Neural cell (in vitro differentiated cells): ENCODE data around the gene COPZ1. TPM values are rescaled to one million over a fixed set of nuclear protein-coding genes. Genes with fewer than 3 reads are reported as not detected.
A peak's percentile ranks its signal among the peaks of the same experiment; 100 is the strongest.

Experiments
- H2AFZ ChIP-seq: fragments of 200-600, 300-800 bp; sonication (generic), shearing (Covaris generic); 2 replicates; pipeline ENCODE4 v1.6.0; 2014; ENCODE audit warnings: low read depth, mild to moderate bottlenecking, antibody characterized with exemption, low read length, moderate library complexity
- H3F3A ChIP-seq: fragments of 200-600 bp; shearing (Covaris generic); 2 replicates; pipeline ENCODE4 v1.6.1; 2016; ENCODE audit warnings: mild to moderate bottlenecking, moderate library complexity, mixed read lengths, antibody characterized with exemption, low read length; ENCODE audit not compliant: insufficient read depth, poor library complexity, severe bottlenecking
- H3K27ac ChIP-seq: fragments of 200-600, 300-800 bp; sonication (generic), shearing (Covaris generic); 2 replicates; pipeline ENCODE4 v1.5.1; 2014; ENCODE audit warnings: mild to moderate bottlenecking, low read length, moderate library complexity
- H3K27me3 ChIP-seq: fragments of 300-800, 200-600 bp; sonication (generic), shearing (Covaris generic); 2 replicates; pipeline ENCODE4 v1.6.0; 2014; ENCODE audit warnings: mild to moderate bottlenecking, low read depth, low read length, moderate library complexity; ENCODE audit not compliant: insufficient read depth
- H3K36me3 ChIP-seq: fragments of 300-800, 200-600 bp; sonication (generic), shearing (Covaris generic); 2 replicates; pipeline ENCODE4 v1.5.1; 2014; ENCODE audit warnings: mild to moderate bottlenecking, antibody characterized with exemption, low read length, moderate library complexity; ENCODE audit not compliant: insufficient read depth
- H3K4me2 ChIP-seq: fragments of 300-800, 200-600 bp; sonication (generic), shearing (Covaris generic); 2 replicates; pipeline ENCODE4 v1.6.0; 2014; ENCODE audit warnings: mild to moderate bottlenecking, low read length
- H3K4me3 ChIP-seq: fragments of 300-800, 200-600 bp; sonication (generic), shearing (Covaris generic); 2 replicates; pipeline ENCODE4 v1.5.1; 2014; ENCODE audit warnings: mild to moderate bottlenecking, low read length, moderate library complexity
- H3K79me2 ChIP-seq: fragments of 200-600 bp; shearing (Covaris generic); replicated peaks from 2 replicates; pipeline ENCODE4 v1.6.0; 2014; ENCODE audit warnings: mild to moderate bottlenecking, low read length, moderate library complexity; ENCODE audit not compliant: insufficient read depth
- H3K9ac ChIP-seq: fragments of 300-800, 200-600 bp; sonication (generic), shearing (Covaris generic); 2 replicates; pipeline ENCODE4 v1.6.1; 2016; ENCODE audit warnings: mild to moderate bottlenecking, low read length, mixed read lengths
- H3K9me2 ChIP-seq: fragments of 200-600 bp; shearing (Covaris generic); 2 replicates; pipeline ENCODE4 v1.6.1; 2016; ENCODE audit warnings: mild to moderate bottlenecking, low read length, mixed read lengths; ENCODE audit not compliant: insufficient read depth
- H3K9me3 ChIP-seq: fragments of 200-600, 300-800 bp; sonication (generic), shearing (Covaris generic); 2 replicates; pipeline ENCODE4 v1.6.1; 2016; ENCODE audit warnings: mild to moderate bottlenecking, mixed run types, low read length, moderate library complexity, mixed read lengths
- H4K20me1 ChIP-seq: fragments of 200-600 bp; shearing (Covaris generic); 2 replicates; pipeline ENCODE4 v1.6.1; 2016; ENCODE audit warnings: mild to moderate bottlenecking, mixed run types; ENCODE audit not compliant: insufficient read depth
- CTCF ChIP-seq: fragments of 450-650 bp; IDR thresholded peaks from 2 replicates; pipeline ENCODE4 v1.5.1; 2014; ENCODE audit warnings: antibody characterized with exemption, mild to moderate bottlenecking, moderate library complexity; ENCODE audit not compliant: poor library complexity, severe bottlenecking
- EP300 ChIP-seq: fragments of 450-650 bp; conservative IDR thresholded peaks from 2 replicates; pipeline ENCODE4 v1.6.1; 2014; ENCODE audit warnings: antibody characterized with exemption, mild to moderate bottlenecking, moderate library complexity; ENCODE audit not compliant: poor library complexity, severe bottlenecking
- EZH2 ChIP-seq: fragments of 200-600, 300-800 bp; shearing (Covaris generic), sonication (generic); IDR thresholded peaks from 2 replicates; pipeline ENCODE4 v1.6.1; 2014; ENCODE audit warnings: antibody characterized with exemption, low read length, borderline replicate concordance, mild to moderate bottlenecking; ENCODE audit not compliant: insufficient read depth, poor library complexity, severe bottlenecking
- MXI1 ChIP-seq: fragments of 450-650 bp; conservative IDR thresholded peaks from 2 replicates; pipeline ENCODE4 v1.6.1; 2014; ENCODE audit warnings: antibody characterized with exemption, mild to moderate bottlenecking; ENCODE audit not compliant: poor library complexity, severe bottlenecking
- POLR2AphosphoS5 ChIP-seq: IDR thresholded peaks from 2 replicates; pipeline ENCODE4 v1.6.1; 2012
- RAD21 ChIP-seq: fragments of 450-650 bp; conservative IDR thresholded peaks from 2 replicates; pipeline ENCODE4 v1.6.1; 2014; ENCODE audit warnings: antibody characterized with exemption, mild to moderate bottlenecking, moderate library complexity
- REST ChIP-seq: IDR thresholded peaks from 2 replicates; pipeline ENCODE4 v1.6.1; 2012; ENCODE audit warnings: borderline replicate concordance
- SMC3 ChIP-seq: fragments of 450-650 bp; conservative IDR thresholded peaks from 2 replicates; pipeline ENCODE4 v1.6.1; 2014; ENCODE audit warnings: antibody characterized with exemption, mild to moderate bottlenecking, moderate library complexity; ENCODE audit not compliant: poor library complexity
- TAF1 ChIP-seq: IDR thresholded peaks from 2 replicates; pipeline ENCODE4 v1.6.1; 2012; ENCODE audit warnings: low read depth
- polyA plus RNA-seq: library from polyadenylated mRNA; depleted of rRNA; stranded (reverse); fragments of >200 nt; gene quantifications from 2 replicates; pipeline ENCODE4 v1.2.3, GENCODE V29; 2014

Gene COPZ1
- polyA plus RNA-seq, 1 donor from 2014 or later = 192 TPM

- Histone ChIP-seq H3K9me2 (no peaks in the 10 kb centered on the region), H3K9me3 (no peaks in the 10 kb centered on the region), H3F3A (peaks cover 3% of the 10 kb centered on the region), H3K27ac (peak overlapping the region; percentile 99), H2AFZ (no peak overlapping the region), H3K79me2 (no peaks in the 10 kb centered on the region), H3K4me3 (no peak overlapping the region), H3K36me3 (no peaks in the 10 kb centered on the region), H3K4me2 (no peak overlapping the region), H4K20me1 (no peaks in the 10 kb centered on the region), H3K27me3 (no peaks in the 10 kb centered on the region), H3K9ac (peak overlapping the region; percentile 25)
- no peak for TF ChIP-seq MXI1
- no peak for TF ChIP-seq EP300
- TF ChIP-seq REST = no peak
- no peak for TF ChIP-seq TAF1
- TF ChIP-seq RAD21 = no peak
- TF ChIP-seq POLR2AphosphoS5 = no peak
- TF ChIP-seq EZH2 = no peak
- TF ChIP-seq SMC3 = no peak
- TF ChIP-seq CTCF = no peak
Measured at GRCh38 chr12:54349679-54350078, 24.7 kb downstream of the COPZ1 start.

GRCh38 chr12:54350743-54351142 lies 25.8 kb downstream of the COPZ1 start:
- peaks cover 3% of the 10 kb centered on the region for H3F3A ChIP-seq
- peak overlapping the region; percentile 99 for H3K27ac ChIP-seq
- no peaks in the 10 kb centered on the region for H4K20me1 ChIP-seq
- H3K27me3 ChIP-seq = no peaks in the 10 kb centered on the region
- no peaks in the 10 kb centered on the region for H3K79me2 ChIP-seq
- H3K36me3 ChIP-seq = no peaks in the 10 kb centered on the region
- no peaks in the 10 kb centered on the region for H3K9me2 ChIP-seq
- no peak overlapping the region for H3K4me2 ChIP-seq
- TF ChIP-seq CTCF = no peak
- TF ChIP-seq POLR2AphosphoS5 = no peak
- no peak for TF ChIP-seq RAD21
- TF ChIP-seq REST = no peak
- no peak for TF ChIP-seq SMC3
- no peak for TF ChIP-seq EZH2
- TF ChIP-seq TAF1 = no peak
- TF ChIP-seq EP300 = no peak
- no peak for TF ChIP-seq MXI1
- H3K9ac ChIP-seq = peak overlapping the region; percentile 88
- H2AFZ ChIP-seq = no peak overlapping the region
- H3K4me3 ChIP-seq = peak overlapping the region; percentile 23
- no peaks in the 10 kb centered on the region for H3K9me3 ChIP-seq
